ENCODE data around the gene WDR20. TPM values are rescaled to one million over a fixed set of nuclear protein-coding genes. Genes with fewer than 3 reads are reported as not detected.

WDR20 gene
- total and polyA plus RNA-seq, 2 of the 4 experiments (the other 2 are of a cell fraction) = 20.3 to 27.4 TPM

DNA sequence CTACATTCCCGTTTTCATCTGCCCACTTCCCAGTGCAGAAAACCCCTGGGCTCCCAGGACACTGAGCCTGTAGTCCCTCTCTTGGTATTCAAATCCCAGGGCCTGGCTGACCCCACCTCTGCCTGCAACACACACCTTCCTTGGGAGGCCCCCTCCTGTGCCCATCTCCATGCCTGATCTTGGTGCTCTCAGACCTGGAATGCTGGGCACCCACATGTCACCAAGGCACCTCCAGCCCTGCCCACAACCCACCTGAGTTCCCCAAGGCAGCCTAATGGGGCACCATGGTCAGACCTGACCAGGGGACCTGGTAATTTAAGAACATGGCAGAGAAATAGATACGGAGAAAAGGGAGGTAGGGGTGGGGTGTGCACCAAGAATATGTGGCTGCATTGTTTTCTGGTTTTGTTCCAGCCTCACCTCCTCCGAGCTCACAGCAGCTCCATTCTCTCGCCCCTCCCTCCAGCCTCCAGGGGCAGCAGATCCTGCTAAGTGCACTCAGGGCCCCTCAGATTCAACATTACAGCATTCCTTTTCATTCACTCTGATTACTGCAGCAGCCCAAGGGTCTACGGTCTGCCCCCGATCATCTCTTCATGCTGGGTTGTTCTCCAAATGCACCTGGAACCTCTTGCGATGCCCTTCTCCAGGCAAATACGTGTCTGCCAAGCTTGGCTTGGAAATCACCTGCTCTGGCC lies 43.7 kb upstream of the WDR20 start:
- Histone ChIP-seq H4K91ac (ENCODE audit: insufficient read depth, low read depth, low read length) (no peak overlapping the region; the same call in 1 of the 2 replicates), H3K9ac (ENCODE audit: low read depth, low read length) (no peak overlapping the region), H2AFZ (replicated peaks; ENCODE audit: low read length, poor library complexity) (peak overlapping the region; percentile 81), H2AK5ac (ENCODE audit: low read depth, low read length) (peak overlapping the region; percentile 87; the same call in 1 of the 2 replicates), H3K4me3 (ENCODE audit: insufficient read depth, low read depth, low read length) (no peak overlapping the region), H3K27ac (ENCODE audit: insufficient read depth, low read length) (no peak overlapping the region), H3K4me2 (ENCODE audit: low read depth, low read length) (peak overlapping the region; percentile 65; the same call in 1 of the 2 replicates), H2BK5ac (ENCODE audit: low read depth, low read length, poor library complexity, severe bottlenecking) (no peak overlapping the region), H3K56ac (ENCODE audit: extremely low read depth, insufficient read depth, low read length) (no peak overlapping the region), H2BK15ac (ENCODE audit: low read depth, low read length) (no peak overlapping the region), H4K20me1 (ENCODE audit: insufficient read depth, low read length) (no peaks in the 10 kb centered on the region), H4K5ac (ENCODE audit: low read depth, low read length) (no peak overlapping the region), H3K23ac (ENCODE audit: low read depth, low read length) (peak overlapping the region; percentile 33; the same call in 1 of the 2 replicates), H3K9me1 (ENCODE audit: insufficient read depth, low read length) (peaks cover 6% of the 10 kb centered on the region; the same call in 1 of the 2 replicates), H4K8ac (ENCODE audit: low read depth in 2 of 2, low read length in 2 of 2) (no peak overlapping the region), H3K4ac (ENCODE audit: low read depth, low read length) (no peak overlapping the region), H3K4me1 (ENCODE audit: control insufficient read depth, insufficient read depth, low read length) (peaks cover 12% of the 10 kb centered on the region), H3K14ac (replicated peaks; ENCODE audit: low read depth, low read length) (0 out of 2 replicates have a peak overlapping the region, but pooled peaks have one; percentile 49), H3K18ac (ENCODE audit: low read depth, low read length) (no peak overlapping the region), H3K27me3 (ENCODE audit: control insufficient read depth, insufficient read depth, low read length) (no peaks in the 10 kb centered on the region), H2BK20ac (ENCODE audit: low read depth, low read length) (no peak overlapping the region), H2BK120ac (ENCODE audit: low read depth, low read length) (no peak overlapping the region), H3K9me3 (ENCODE audit: control insufficient read depth, insufficient read depth, low read length) (no peaks in the 10 kb centered on the region), H3K79me1 (ENCODE audit: low read depth in 1 of 2, low read length in 2 of 2) (no peaks in the 10 kb centered on the region), H2AK9ac (replicated peaks; ENCODE audit: low read depth, low read length, poor library complexity) (peak overlapping the region; percentile 48), H3K36me3 (ENCODE audit: control insufficient read depth, insufficient read depth, low read length) (no peaks in the 10 kb centered on the region)
- POLR2A ChIA-PET (ENCODE audit: unreplicated experiment) = interaction anchor here (0.9 kb wide), 1 partner anchor 44 kb away, joined by 3 read pairs; no protein-coding TSS in a partner anchor
- dilution Hi-C loops (cut with HindIII; ENCODE audit: low sequenced_read_pairs, unreplicated experiment) (no loop called here), in situ Hi-C loops (cut with MboI; ENCODE audit: low sequenced_read_pairs) (loop anchor here (25.0 kb wide), 1 partner anchor 216 kb away; the partner anchor contains the start of genes MOK and ZNF839), intact Hi-C loops (cut with micrococcal nuclease) (loop anchor here (1.0 to 5.0 kb wide), 5 partner anchors 33 to 389 kb away; no protein-coding TSS in a partner anchor)
- 61% methylated on average over 4 of the region's 8 CpGs; no CpG with 5 or more reads in 1 of the 2 experiments for WGBS, 2 experiments (ENCODE audit: extremely low coverage in 2 of 2, insufficient read length in 1 of 2)
- BruUV-seq (replicated peaks) = no TSS peak
- CTCF ChIA-PET = interaction anchor here (0.9 to 2.2 kb wide), 9 partner anchors 16 to 325 kb away, joined by 3 to 7 read pairs (median 4); no protein-coding TSS in a partner anchor
- DNase-seq = no peak
- peak; percentile 22; the same call in 1 of the 2 replicates for ATAC-seq (ENCODE audit: low read depth)
- no peak for TF ChIP-seq NFE2L2 (IDR thresholded peaks at IDR 0.05; ENCODE audit: low read depth, low read length)
- no peak for TF ChIP-seq CHD1 (IDR thresholded peaks at IDR 0.05; ENCODE audit: low read depth, low read length)
- TF ChIP-seq BHLHE40 (IDR thresholded peaks at IDR 0.05; ENCODE audit: low read depth, low read length) = no peak
- TF ChIP-seq MAZ (IDR thresholded peaks at IDR 0.05; ENCODE audit: borderline replicate concordance, low read depth, low read length) = no peak
- no peak for TF ChIP-seq MXI1 (IDR thresholded peaks at IDR 0.05; ENCODE audit: borderline replicate concordance, low read depth, low read length)
- TF ChIP-seq, protein P1, sequence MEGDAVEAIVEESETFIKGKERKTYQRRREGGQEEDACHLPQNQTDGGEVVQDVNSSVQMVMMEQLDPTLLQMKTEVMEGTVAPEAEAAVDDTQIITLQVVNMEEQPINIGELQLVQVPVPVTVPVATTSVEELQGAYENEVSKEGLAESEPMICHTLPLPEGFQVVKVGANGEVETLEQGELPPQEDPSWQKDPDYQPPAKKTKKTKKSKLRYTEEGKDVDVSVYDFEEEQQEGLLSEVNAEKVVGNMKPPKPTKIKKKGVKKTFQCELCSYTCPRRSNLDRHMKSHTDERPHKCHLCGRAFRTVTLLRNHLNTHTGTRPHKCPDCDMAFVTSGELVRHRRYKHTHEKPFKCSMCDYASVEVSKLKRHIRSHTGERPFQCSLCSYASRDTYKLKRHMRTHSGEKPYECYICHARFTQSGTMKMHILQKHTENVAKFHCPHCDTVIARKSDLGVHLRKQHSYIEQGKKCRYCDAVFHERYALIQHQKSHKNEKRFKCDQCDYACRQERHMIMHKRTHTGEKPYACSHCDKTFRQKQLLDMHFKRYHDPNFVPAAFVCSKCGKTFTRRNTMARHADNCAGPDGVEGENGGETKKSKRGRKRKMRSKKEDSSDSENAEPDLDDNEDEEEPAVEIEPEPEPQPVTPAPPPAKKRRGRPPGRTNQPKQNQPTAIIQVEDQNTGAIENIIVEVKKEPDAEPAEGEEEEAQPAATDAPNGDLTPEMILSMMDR (conservative IDR thresholded peaks at IDR 0.05; ENCODE audit: low read depth, low read length) = no peak
- TF ChIP-seq SMC3 (IDR thresholded peaks at IDR 0.05; ENCODE audit: low read depth, low read length) = no peak
- TF ChIP-seq, protein P2, sequence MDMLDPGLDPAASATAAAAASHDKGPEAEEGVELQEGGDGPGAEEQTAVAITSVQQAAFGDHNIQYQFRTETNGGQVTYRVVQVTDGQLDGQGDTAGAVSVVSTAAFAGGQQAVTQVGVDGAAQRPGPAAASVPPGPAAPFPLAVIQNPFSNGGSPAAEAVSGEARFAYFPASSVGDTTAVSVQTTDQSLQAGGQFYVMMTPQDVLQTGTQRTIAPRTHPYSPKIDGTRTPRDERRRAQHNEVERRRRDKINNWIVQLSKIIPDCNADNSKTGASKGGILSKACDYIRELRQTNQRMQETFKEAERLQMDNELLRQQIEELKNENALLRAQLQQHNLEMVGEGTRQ (IDR thresholded peaks at IDR 0.05; ENCODE audit: low read depth, low read length) = no peak
- TF ChIP-seq RAD21 (IDR thresholded peaks at IDR 0.05; ENCODE audit: low read length) = no peak
- no peak for TF ChIP-seq RFX5 (IDR thresholded peaks at IDR 0.05; ENCODE audit: low read depth, low read length)
- TF ChIP-seq, protein P3, sequence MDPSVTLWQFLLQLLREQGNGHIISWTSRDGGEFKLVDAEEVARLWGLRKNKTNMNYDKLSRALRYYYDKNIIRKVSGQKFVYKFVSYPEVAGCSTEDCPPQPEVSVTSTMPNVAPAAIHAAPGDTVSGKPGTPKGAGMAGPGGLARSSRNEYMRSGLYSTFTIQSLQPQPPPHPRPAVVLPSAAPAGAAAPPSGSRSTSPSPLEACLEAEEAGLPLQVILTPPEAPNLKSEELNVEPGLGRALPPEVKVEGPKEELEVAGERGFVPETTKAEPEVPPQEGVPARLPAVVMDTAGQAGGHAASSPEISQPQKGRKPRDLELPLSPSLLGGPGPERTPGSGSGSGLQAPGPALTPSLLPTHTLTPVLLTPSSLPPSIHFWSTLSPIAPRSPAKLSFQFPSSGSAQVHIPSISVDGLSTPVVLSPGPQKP (IDR thresholded peaks at IDR 0.05; ENCODE audit: borderline replicate concordance, low read depth, low read length) = no peak
- TF ChIP-seq CEBPB (IDR thresholded peaks at IDR 0.05; ENCODE audit: low read depth, low read length) = no peak
- no peak for TF ChIP-seq RCOR1 (IDR thresholded peaks at IDR 0.05; ENCODE audit: insufficient replicate concordance, low read length)
